Measurements from ENCODE around the gene LBX2.

LBX2 gene

GRCh38 chr2:74515981-74516633 is 16.7 kb upstream of the LBX2 start:
- Histone ChIP-seq H3K4me3 (IDR thresholded peaks at IDR 0.05; ENCODE audit: insufficient read depth, low read depth, low read length) (no peak overlapping the region), H3K4me2 (no peak overlapping the region), H3K9ac (no peak overlapping the region), H3K79me2 (ENCODE audit: insufficient read depth, low read depth) (no peaks in the 10 kb centered on the region), H3K36me3 (ENCODE audit: insufficient read depth) (no peaks in the 10 kb centered on the region), H4K20me1 (ENCODE audit: insufficient read depth) (no peaks in the 10 kb centered on the region), H3K27me3 (ENCODE audit: insufficient read depth, low read depth) (peaks cover 60% of the 10 kb centered on the region), H3K4me1 (ENCODE audit: low read depth, poor library complexity, severe bottlenecking) (peaks cover 4% of the 10 kb centered on the region), H3K27ac (no peak overlapping the region), H2AFZ (ENCODE audit: low read depth) (no peak overlapping the region)
- TF ChIP-seq CTCF (conservative IDR thresholded peaks at IDR 0.05; ENCODE audit: low read depth, low read length), result no peak

GRCh38 chr2:74515271-74515980 is 16.0 kb upstream of the LBX2 start:
- Histone ChIP-seq H4K20me1 (ENCODE audit: insufficient read depth) (no peaks in the 10 kb centered on the region), H3K79me2 (ENCODE audit: insufficient read depth, low read depth) (no peaks in the 10 kb centered on the region), H3K9ac (no peak overlapping the region), H3K4me1 (ENCODE audit: low read depth, poor library complexity, severe bottlenecking) (peaks cover 4% of the 10 kb centered on the region), H3K4me2 (no peak overlapping the region), H2AFZ (ENCODE audit: low read depth) (no peak overlapping the region), H3K27me3 (ENCODE audit: insufficient read depth, low read depth) (peaks cover 62% of the 10 kb centered on the region), H3K36me3 (ENCODE audit: insufficient read depth) (no peaks in the 10 kb centered on the region), H3K4me3 (IDR thresholded peaks at IDR 0.05; ENCODE audit: insufficient read depth, low read depth, low read length) (no peak overlapping the region), H3K27ac (no peak overlapping the region)
- no peak for TF ChIP-seq CTCF (conservative IDR thresholded peaks at IDR 0.05; ENCODE audit: low read depth, low read length)

GRCh38 chr2:74514368-74515270 is 15.2 kb upstream of the LBX2 start, which contains the start of gene TLX2:
TLX2 (plus strand) TSS chr2:74514450; CDS start chr2:74514807, 357 bp downstream.
- Histone ChIP-seq H3K27me3 (ENCODE audit: insufficient read depth, low read depth) (peaks cover 56% of the 10 kb centered on the region), H3K4me1 (ENCODE audit: low read depth, poor library complexity, severe bottlenecking) (peaks cover 4% of the 10 kb centered on the region), H2AFZ (ENCODE audit: low read depth) (peak within 1 kb of the TSS; percentile 41; the same call in 1 of the 2 replicates), H3K36me3 (ENCODE audit: insufficient read depth) (no peaks in the 10 kb centered on the region), H3K4me3 (IDR thresholded peaks at IDR 0.05; ENCODE audit: insufficient read depth, low read depth, low read length) (no peak within 1 kb of the TSS), H3K4me2 (peak within 1 kb of the TSS; percentile 46; the same call in 1 of the 2 replicates), H3K27ac (no peak within 1 kb of the TSS), H3K79me2 (ENCODE audit: insufficient read depth, low read depth) (no peaks in the 10 kb centered on the region), H4K20me1 (ENCODE audit: insufficient read depth) (no peaks in the 10 kb centered on the region), H3K9ac (no peak within 1 kb of the TSS)
- no peak for TF ChIP-seq CTCF (conservative IDR thresholded peaks at IDR 0.05; ENCODE audit: low read depth, low read length)

GRCh38 chr2:74513605-74514367 is 14.4 kb upstream of the LBX2 start:
- TF ChIP-seq CTCF (conservative IDR thresholded peaks at IDR 0.05; ENCODE audit: low read depth, low read length), result no peak
- peaks cover 53% of the 10 kb centered on the region for H3K27me3 ChIP-seq (ENCODE audit: insufficient read depth, low read depth)
- no peaks in the 10 kb centered on the region for H4K20me1 ChIP-seq (ENCODE audit: insufficient read depth)
- H3K4me3 ChIP-seq (IDR thresholded peaks at IDR 0.05; ENCODE audit: insufficient read depth, low read depth, low read length), result no peak overlapping the region
- H3K36me3 ChIP-seq (ENCODE audit: insufficient read depth), result no peaks in the 10 kb centered on the region
- H3K79me2 ChIP-seq (ENCODE audit: insufficient read depth, low read depth), result no peaks in the 10 kb centered on the region
- H3K4me1 ChIP-seq (ENCODE audit: low read depth, poor library complexity, severe bottlenecking), result peaks cover 4% of the 10 kb centered on the region
- H2AFZ ChIP-seq (ENCODE audit: low read depth), result peak overlapping the region; percentile 41; the same call in 1 of the 2 replicates
- H3K27ac ChIP-seq, result no peak overlapping the region
- H3K4me2 ChIP-seq, result peak overlapping the region; percentile 46; the same call in 1 of the 2 replicates
- no peak overlapping the region for H3K9ac ChIP-seq

Measured in KMS-11 (cell line).